KG1 (cell line): ENCODE measurements around the gene SLC51A.
"Not testable (repeated sequence)": the region's sequence is repeated elsewhere in the genome, so short reads cannot be mapped to it uniquely, and the experiment has no call there.

Experiments
- DNase-seq: peaks from one replicate; lab custom pipeline; 2025; lab: John Stamatoyannopoulos, UW

SLC51A gene

GRCh38 chr3:196193133-196193735 lies 23.1 kb upstream of the SLC51A start:
- no peak for DNase-seq

- DNase-seq, result no peak
Observed at GRCh38 chr3:196193736-196194541, 22.4 kb upstream of the SLC51A start.

GRCh38 chr3:196194542-196194915 lies 21.8 kb upstream of the SLC51A start:
- DNase-seq, result no peak

GRCh38 chr3:196195664-196196265 lies 20.6 kb upstream of the SLC51A start:
- no peak for DNase-seq

GRCh38 chr3:196197524-196197923 lies 18.8 kb upstream of the SLC51A start:
- no peak for DNase-seq

GRCh38 chr3:196198081-196198675 lies 18.2 kb upstream of the SLC51A start:
- no peak for DNase-seq

- no peak for DNase-seq
Observed at GRCh38 chr3:196198771-196199753, 17.3 kb upstream of the SLC51A start.

GRCh38 chr3:196202516-196202970 lies 13.8 kb upstream of the SLC51A start:
- DNase-seq, result no peak

GRCh38 chr3:196203846-196204245 lies 12.5 kb upstream of the SLC51A start:
- no peak for DNase-seq

GRCh38 chr3:196205442-196206205 lies 10.7 kb upstream of the SLC51A start:
- not testable (repeated sequence) for DNase-seq

- DNase-seq, result no peak
Observed at GRCh38 chr3:196207159-196207832, 9.0 kb upstream of the SLC51A start.

- no peak for DNase-seq
Observed at GRCh38 chr3:196207833-196208607, 8.3 kb upstream of the SLC51A start.

GRCh38 chr3:196208942-196209695 lies 7.2 kb upstream of the SLC51A start:
- DNase-seq, result no peak

GRCh38 chr3:196209944-196210672 lies 6.2 kb upstream of the SLC51A start:
- not testable (repeated sequence) for DNase-seq

GRCh38 chr3:196210673-196211556 lies 5.4 kb upstream of the SLC51A start, which contains the start of gene ZDHHC19:
TSS of gene ZDHHC19 (minus strand) at chr3:196211400. CDS start at chr3:196211315, 85 bp downstream.
- no peak for DNase-seq

- no peak for DNase-seq
Observed at GRCh38 chr3:196214783-196215441, 1.4 kb upstream of the SLC51A start.
